ENCODE results near the gene CAMKK2.
A peak's percentile ranks its signal among the peaks of the same experiment; 100 is the strongest.

Gene CAMKK2

GRCh38 chr12:121196902-121197301 is 99.6 kb downstream of the CAMKK2 start:
- Histone ChIP-seq H3K4me2 (ENCODE audit: low read length, poor library complexity, severe bottlenecking) (no peak overlapping the region), H3K4ac (ENCODE audit: low read depth in 1 of 2, low read length in 2 of 2) (no peak overlapping the region), H2BK120ac (ENCODE audit: low read depth, low read length) (no peak overlapping the region), H3K79me1 (replicated peaks; ENCODE audit: low read length, poor library complexity, severe bottlenecking) (no peaks in the 10 kb centered on the region), H2BK12ac (ENCODE audit: low read length in 2 of 2) (no peak overlapping the region), H3K18ac (ENCODE audit: low read depth in 1 of 2, low read length in 2 of 2) (no peak overlapping the region), H3K4me1 (ENCODE audit: control insufficient read depth, insufficient read depth, low read depth, low read length) (peaks cover 2% of the 10 kb centered on the region), H3K27ac (ENCODE audit: low read length, poor library complexity, severe bottlenecking) (no peak overlapping the region), H2AFZ (ENCODE audit: low read depth, low read length) (no peak overlapping the region), H2BK15ac (ENCODE audit: low read depth, poor library complexity, severe bottlenecking) (no peak overlapping the region), H3K27me3 (ENCODE audit: control insufficient read depth in 1 of 2, insufficient read depth in 1 of 2, low read length in 2 of 2) (no peaks in the 10 kb centered on the region), H3K14ac (ENCODE audit: low read length in 2 of 2) (no peak overlapping the region), H3K23ac (ENCODE audit: low read length in 2 of 2) (no peak overlapping the region), H2BK5ac (ENCODE audit: low read depth, low read length, poor library complexity, severe bottlenecking) (no peak overlapping the region), H3K36me3 (ENCODE audit: control insufficient read depth in 1 of 2, insufficient read depth in 2 of 2, low read depth in 1 of 2, low read length in 2 of 2) (no peaks in the 10 kb centered on the region), H3K4me3 (ENCODE audit: insufficient read depth in 1 of 2, low read depth in 1 of 2, low read length in 2 of 2) (no peak overlapping the region), H4K8ac (ENCODE audit: low read length) (no peak overlapping the region), H3K9ac (ENCODE audit: low read length) (no peak overlapping the region), H2AK5ac (ENCODE audit: low read length, severe bottlenecking) (no peak overlapping the region), H4K91ac (ENCODE audit: low read length) (no peak overlapping the region), H3K9me3 (ENCODE audit: control insufficient read depth, low read length) (no peaks in the 10 kb centered on the region)
- no peak for DNase-seq
- 100% methylated on average over 2 of the region's 6 CpGs for WGBS

DNA sequence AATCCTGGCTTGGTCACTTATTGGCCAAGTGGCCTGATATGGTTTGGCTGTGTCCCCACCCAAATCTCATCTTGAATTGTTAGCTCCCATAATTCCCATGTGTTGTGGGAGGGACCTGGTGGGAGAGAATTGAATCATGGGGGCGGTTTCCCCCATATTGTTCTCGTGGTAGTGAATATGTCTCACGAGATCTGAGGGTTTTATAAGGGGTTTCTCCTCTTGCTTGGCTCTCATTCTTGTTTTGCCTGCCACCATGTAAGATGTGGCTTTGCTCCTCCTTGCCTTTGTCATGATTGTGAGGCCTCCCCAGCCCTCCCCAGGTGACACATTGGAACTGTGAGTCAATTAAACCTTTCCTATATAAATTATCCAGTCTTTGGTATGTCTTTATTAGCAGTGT is 105.4 kb downstream of the CAMKK2 start:
- no peak overlapping the region for H3K23ac ChIP-seq (ENCODE audit: low read length in 2 of 2)
- no peak overlapping the region for H3K14ac ChIP-seq (ENCODE audit: low read length in 2 of 2)
- no peaks in the 10 kb centered on the region for H3K79me1 ChIP-seq (replicated peaks; ENCODE audit: low read length, poor library complexity, severe bottlenecking)
- H3K18ac ChIP-seq (ENCODE audit: low read depth in 1 of 2, low read length in 2 of 2): peak overlapping the region; percentile 10 to 58
- H3K4me3 ChIP-seq (ENCODE audit: insufficient read depth in 1 of 2, low read depth in 1 of 2, low read length in 2 of 2): peak overlapping the region in 1 of 2 experiments; percentile 45
- peak overlapping the region; percentile 81 for H3K27ac ChIP-seq (ENCODE audit: low read length, poor library complexity, severe bottlenecking)
- peak overlapping the region; percentile 32 to 61 for H2BK12ac ChIP-seq (ENCODE audit: low read length in 2 of 2)
- H2BK15ac ChIP-seq (ENCODE audit: low read depth, poor library complexity, severe bottlenecking): no peak overlapping the region
- H4K8ac ChIP-seq (ENCODE audit: low read length): no peak overlapping the region
- no peak overlapping the region for H2BK5ac ChIP-seq (ENCODE audit: low read depth, low read length, poor library complexity, severe bottlenecking)
- no peak overlapping the region for H2AFZ ChIP-seq (ENCODE audit: low read depth, low read length)
- peaks cover 1% of the 10 kb centered on the region for H3K9me3 ChIP-seq (ENCODE audit: control insufficient read depth, low read length)
- H3K4me2 ChIP-seq (ENCODE audit: low read length, poor library complexity, severe bottlenecking): no peak overlapping the region
- WGBS: 94% methylated on average over 3 of the region's 3 CpGs
- peaks cover 10% of the 10 kb centered on the region for H3K4me1 ChIP-seq (ENCODE audit: control insufficient read depth, insufficient read depth, low read depth, low read length)
- H3K36me3 ChIP-seq (ENCODE audit: control insufficient read depth in 1 of 2, insufficient read depth in 2 of 2, low read depth in 1 of 2, low read length in 2 of 2): no peaks in the 10 kb centered on the region
- no peaks in the 10 kb centered on the region for H3K27me3 ChIP-seq (ENCODE audit: control insufficient read depth in 1 of 2, insufficient read depth in 1 of 2, low read length in 2 of 2)
- H3K9ac ChIP-seq (ENCODE audit: low read length): peak overlapping the region; percentile 64
- no peak overlapping the region for H2BK120ac ChIP-seq (ENCODE audit: low read depth, low read length)
- H4K91ac ChIP-seq (ENCODE audit: low read length): peak overlapping the region; percentile 8
- DNase-seq: no peak
- H3K4ac ChIP-seq (ENCODE audit: low read depth in 1 of 2, low read length in 2 of 2): no peak overlapping the region
- peak overlapping the region; percentile 93 for H2AK5ac ChIP-seq (ENCODE audit: low read length, severe bottlenecking)

GRCh38 chr12:121190523-121191031 is 105.9 kb downstream of the CAMKK2 start:
- peaks cover 3% of the 10 kb centered on the region for H3K9me3 ChIP-seq (ENCODE audit: control insufficient read depth, low read length)
- H3K4me3 ChIP-seq (ENCODE audit: insufficient read depth in 1 of 2, low read depth in 1 of 2, low read length in 2 of 2): peak overlapping the region in 1 of 2 experiments; percentile 45
- no peak overlapping the region for H2AFZ ChIP-seq (ENCODE audit: low read depth, low read length)
- H3K4ac ChIP-seq (ENCODE audit: low read depth in 1 of 2, low read length in 2 of 2): no peak overlapping the region
- H2BK120ac ChIP-seq (ENCODE audit: low read depth, low read length): no peak overlapping the region
- WGBS: 5% methylated on average over 2 of the region's 2 CpGs
- H3K9ac ChIP-seq (ENCODE audit: low read length): peak overlapping the region; percentile 64
- no peak overlapping the region for H3K4me2 ChIP-seq (ENCODE audit: low read length, poor library complexity, severe bottlenecking)
- H2AK5ac ChIP-seq (ENCODE audit: low read length, severe bottlenecking): no peak overlapping the region
- H3K36me3 ChIP-seq (ENCODE audit: control insufficient read depth in 1 of 2, insufficient read depth in 2 of 2, low read depth in 1 of 2, low read length in 2 of 2): no peaks in the 10 kb centered on the region
- peak; percentile 94 for DNase-seq
- H3K18ac ChIP-seq (ENCODE audit: low read depth in 1 of 2, low read length in 2 of 2): no peak overlapping the region
- H4K91ac ChIP-seq (ENCODE audit: low read length): no peak overlapping the region
- no peak overlapping the region for H4K8ac ChIP-seq (ENCODE audit: low read length)
- H2BK15ac ChIP-seq (ENCODE audit: low read depth, poor library complexity, severe bottlenecking): no peak overlapping the region
- H3K4me1 ChIP-seq (ENCODE audit: control insufficient read depth, insufficient read depth, low read depth, low read length): peaks cover 10% of the 10 kb centered on the region
- H2BK12ac ChIP-seq (ENCODE audit: low read length in 2 of 2): no peak overlapping the region
- H3K14ac ChIP-seq (ENCODE audit: low read length in 2 of 2): no peak overlapping the region
- no peaks in the 10 kb centered on the region for H3K27me3 ChIP-seq (ENCODE audit: control insufficient read depth in 1 of 2, insufficient read depth in 1 of 2, low read length in 2 of 2)
- no peak overlapping the region for H3K23ac ChIP-seq (ENCODE audit: low read length in 2 of 2)
- H3K27ac ChIP-seq (ENCODE audit: low read length, poor library complexity, severe bottlenecking): peak overlapping the region; percentile 81
- H3K79me1 ChIP-seq (replicated peaks; ENCODE audit: low read length, poor library complexity, severe bottlenecking): no peaks in the 10 kb centered on the region
- no peak overlapping the region for H2BK5ac ChIP-seq (ENCODE audit: low read depth, low read length, poor library complexity, severe bottlenecking)

DNA sequence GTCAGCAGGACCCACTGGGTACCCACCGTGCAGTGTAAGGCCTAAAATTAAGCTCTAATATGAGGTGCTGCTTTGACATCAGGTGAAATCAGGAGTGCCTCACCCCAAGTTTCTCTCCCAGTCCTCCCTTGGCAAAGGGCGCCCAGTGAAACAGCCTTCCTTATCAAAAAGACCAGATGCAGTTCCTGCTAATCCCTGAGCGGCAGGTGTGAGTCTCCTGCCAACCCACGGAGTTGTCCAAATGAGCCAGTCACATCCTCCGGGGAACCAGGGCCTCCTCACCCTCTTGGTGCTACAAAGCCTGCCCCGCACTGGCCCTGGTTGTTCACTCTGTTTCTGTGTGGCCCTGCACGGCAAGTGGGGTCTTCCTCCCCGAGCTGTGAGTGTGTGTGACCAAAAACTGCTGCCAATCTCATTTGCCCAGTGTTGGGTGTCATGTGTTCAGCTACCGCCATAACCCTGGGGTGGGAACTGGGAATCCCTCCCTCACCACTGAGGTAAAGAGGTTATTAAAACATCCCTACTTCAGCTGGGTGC is 106.8 kb downstream of the CAMKK2 start:
- Histone ChIP-seq H3K4me3 (ENCODE audit: insufficient read depth in 1 of 2, low read depth in 1 of 2, low read length in 2 of 2) (no peak overlapping the region), H3K4ac (ENCODE audit: low read depth in 1 of 2, low read length in 2 of 2) (peak overlapping the region in 1 of 2 experiments; percentile 3), H2BK15ac (ENCODE audit: low read depth, poor library complexity, severe bottlenecking) (no peak overlapping the region), H3K4me1 (ENCODE audit: control insufficient read depth, insufficient read depth, low read depth, low read length) (peaks cover 10% of the 10 kb centered on the region), H3K79me1 (replicated peaks; ENCODE audit: low read length, poor library complexity, severe bottlenecking) (no peaks in the 10 kb centered on the region), H3K27me3 (ENCODE audit: control insufficient read depth in 1 of 2, insufficient read depth in 1 of 2, low read length in 2 of 2) (no peaks in the 10 kb centered on the region), H2BK5ac (ENCODE audit: low read depth, low read length, poor library complexity, severe bottlenecking) (no peak overlapping the region), H3K18ac (ENCODE audit: low read depth in 1 of 2, low read length in 2 of 2) (peak overlapping the region in 1 of 2 experiments; percentile 84), H3K9me3 (ENCODE audit: control insufficient read depth, low read length) (peaks cover 3% of the 10 kb centered on the region), H4K8ac (ENCODE audit: low read length) (no peak overlapping the region), H2BK120ac (ENCODE audit: low read depth, low read length) (no peak overlapping the region), H4K91ac (ENCODE audit: low read length) (no peak overlapping the region), H2AFZ (ENCODE audit: low read depth, low read length) (peak overlapping the region; percentile 53), H3K14ac (ENCODE audit: low read length in 2 of 2) (peak overlapping the region in 1 of 2 experiments; percentile 42), H2BK12ac (ENCODE audit: low read length in 2 of 2) (peak overlapping the region; percentile 2 to 23), H2AK5ac (ENCODE audit: low read length, severe bottlenecking) (peak overlapping the region; percentile 74), H3K27ac (ENCODE audit: low read length, poor library complexity, severe bottlenecking) (peak overlapping the region; percentile 81), H3K4me2 (ENCODE audit: low read length, poor library complexity, severe bottlenecking) (peak overlapping the region; percentile 27), H3K23ac (ENCODE audit: low read length in 2 of 2) (peak overlapping the region in 1 of 2 experiments; percentile 46), H3K36me3 (ENCODE audit: control insufficient read depth in 1 of 2, insufficient read depth in 2 of 2, low read depth in 1 of 2, low read length in 2 of 2) (no peaks in the 10 kb centered on the region), H3K9ac (ENCODE audit: low read length) (no peak overlapping the region)
- DNase-seq: no peak
- 93% methylated on average over 8 of the region's 9 CpGs for WGBS

All from mesenchymal stem cell (in vitro differentiated cells and primary cell).